GM23338 (cell line): Measurements from ENCODE around the gene NDUFS5. TPM values are rescaled to one million over a fixed set of nuclear protein-coding genes. Genes with fewer than 3 reads are reported as not detected.

Experiments used
- ATAC-seq: fragments of 200-7000 bp; cut with Tn5 transposase; 3 replicates; pipeline ENCODE4 v1.9.1; 2020
- DNase-seq: peaks from one replicate; pipeline ENCODE4 v3.0.0-alpha.2; 2015; ENCODE audit warnings: low spot score
- H2AFZ ChIP-seq: fragments of 200-600 bp; sonication (generic); 2 replicates; pipeline ENCODE4 v1.8.0; 2016; ENCODE audit warnings: antibody characterized with exemption, mild to moderate bottlenecking, moderate library complexity
- H3F3A ChIP-seq: fragments of 200-600 bp; sonication (generic); replicated peaks from 2 replicates; pipeline ENCODE4 v1.8.0; 2017; ENCODE audit warnings: antibody characterized with exemption, mixed run types, low read depth
- H3K27ac ChIP-seq: fragments of 200-600 bp; sonication (generic); 2 replicates; pipeline ENCODE4 v1.6.1; 2016; ENCODE audit warnings: low read depth
- H3K27me3 ChIP-seq: fragments of 200-600 bp; sonication (generic); 2 replicates; pipeline ENCODE4 v1.8.0; 2016; ENCODE audit warnings: mild to moderate bottlenecking, mixed run types, moderate library complexity; ENCODE audit not compliant: insufficient read depth
- H3K36me3 ChIP-seq: fragments of 200-600 bp; sonication (generic); 2 replicates; pipeline ENCODE4 v1.8.0; 2016; ENCODE audit warnings: mild to moderate bottlenecking; ENCODE audit not compliant: insufficient read depth
- H3K4me1 ChIP-seq: fragments of 200-600 bp; sonication (generic); 2 replicates; pipeline ENCODE4 v1.8.0; 2016; ENCODE audit warnings: mild to moderate bottlenecking, moderate library complexity; ENCODE audit not compliant: insufficient read depth
- H3K4me2 ChIP-seq: fragments of 200-600 bp; sonication (generic); 2 replicates; pipeline ENCODE4 v1.7.1; 2017; ENCODE audit warnings: mixed run types
- H3K4me3 ChIP-seq: fragments of 200-600 bp; sonication (generic); 2 replicates; pipeline ENCODE4 v1.6.1; 2016; ENCODE audit warnings: mixed run types
- H3K79me2 ChIP-seq: fragments of 200-600 bp; sonication (generic); replicated peaks from 2 replicates; pipeline ENCODE4 v1.8.0; 2017; ENCODE audit warnings: mild to moderate bottlenecking; ENCODE audit not compliant: insufficient read depth
- H3K9me2 ChIP-seq: fragments of 200-600 bp; sonication (generic); 2 replicates; pipeline ENCODE4 v1.8.0; 2017; ENCODE audit not compliant: insufficient read depth
- H4K20me1 ChIP-seq: fragments of 200-600 bp; sonication (generic); replicated peaks from 2 replicates; pipeline ENCODE4 v1.8.0; 2017; ENCODE audit warnings: mild to moderate bottlenecking; ENCODE audit not compliant: insufficient read depth
- H3K27ac Mint-ChIP-seq: 2 replicates; pipeline ENCODE4 v1.8.0; 2020; ENCODE audit warnings: inconsistent platforms, mild to moderate bottlenecking, moderate library complexity, mixed read lengths
- H3K27me3 Mint-ChIP-seq: 3 replicates; pipeline ENCODE4 v1.8.0; 2022; ENCODE audit warnings: low read depth, mild to moderate bottlenecking, moderate library complexity, mixed read lengths, inconsistent platforms; ENCODE audit not compliant: insufficient read depth, poor library complexity
- H3K36me3 Mint-ChIP-seq: 3 replicates; pipeline ENCODE4 v1.8.0; 2021; ENCODE audit warnings: low read depth, mild to moderate bottlenecking, inconsistent platforms, moderate library complexity, mixed read lengths
- H3K4me1 Mint-ChIP-seq: 3 replicates; pipeline ENCODE4 v1.8.0; 2020; ENCODE audit warnings: mild to moderate bottlenecking, inconsistent platforms, mixed read lengths
- H3K4me3 Mint-ChIP-seq: 3 replicates; pipeline ENCODE4 v1.8.0; 2021; ENCODE audit warnings: moderate library complexity, mild to moderate bottlenecking, inconsistent platforms, mixed read lengths
- H3K9me3 Mint-ChIP-seq: 3 replicates; pipeline ENCODE4 v1.8.0; 2020; ENCODE audit warnings: moderate library complexity, mild to moderate bottlenecking, inconsistent platforms, mixed read lengths
- CREB1 ChIP-seq: fragments of 250-450 bp; sonication (Bioruptor Pico); IDR thresholded peaks from 2 replicates; pipeline ENCODE4 v1.5.0; 2020; ENCODE audit warnings: low read depth, mild to moderate bottlenecking, moderate library complexity
- ETS1 ChIP-seq: IDR thresholded peaks from 2 replicates; pipeline ENCODE4 v1.6.1; 2016; ENCODE audit warnings: antibody characterized with exemption
- EZH2 ChIP-seq: fragments of 200-600 bp; sonication (generic); IDR thresholded peaks from one replicate; pipeline ENCODE4 v1.8.0; 2017; ENCODE audit warnings: antibody characterized with exemption, mild to moderate bottlenecking, low read depth; ENCODE audit not compliant: unreplicated experiment
- EZH2phosphoT487 ChIP-seq: fragments of 200-600 bp; sonication (generic); IDR thresholded peaks from one replicate; pipeline ENCODE4 v1.8.1; 2018; ENCODE audit warnings: antibody characterized with exemption; ENCODE audit not compliant: unreplicated experiment
- JUNB ChIP-seq: IDR thresholded peaks from one replicate; pipeline ENCODE4 v1.6.1; 2016; ENCODE audit warnings: antibody characterized with exemption; ENCODE audit not compliant: unreplicated experiment
- NANOG ChIP-seq: IDR thresholded peaks from 2 replicates; pipeline ENCODE4 v1.6.1; 2016; ENCODE audit warnings: antibody characterized with exemption, borderline replicate concordance
- POLR2AphosphoS5 ChIP-seq: IDR thresholded peaks from 2 replicates; pipeline ENCODE4 v1.6.1; 2016; ENCODE audit warnings: antibody characterized with exemption, low read depth
- REST ChIP-seq: IDR thresholded peaks from one replicate; pipeline ENCODE4 v1.6.1; 2018; ENCODE audit warnings: antibody characterized with exemption; ENCODE audit not compliant: unreplicated experiment
- STAT1 ChIP-seq: IDR thresholded peaks from one replicate; pipeline ENCODE4 v1.6.1; 2016; ENCODE audit warnings: antibody characterized with exemption; ENCODE audit not compliant: unreplicated experiment
- ZNF114 ChIP-seq: fragments of 250-450 bp; sonication (Bioruptor Pico); IDR thresholded peaks from 2 replicates; pipeline ENCODE4 v1.5.0; 2020; ENCODE audit warnings: mild to moderate bottlenecking, moderate library complexity
- ZNF331 ChIP-seq: fragments of 250-450 bp; sonication (Bioruptor Pico); IDR thresholded peaks from 2 replicates; pipeline ENCODE4 v1.5.0; 2020; ENCODE audit warnings: low read depth, mild to moderate bottlenecking, moderate library complexity
- long read RNA-seq: library from polyadenylated mRNA; unstranded; transcript quantifications from one replicate; pipeline ENCODE4 v2.0.0, GENCODE V29; 2020; ENCODE audit not compliant: unreplicated experiment
- polyA plus RNA-seq: library from polyadenylated mRNA; unstranded; fragments of >200 nt; fragmentation: Nextera tagmentation; extraction: Ambion mirVana; gene quantifications from 2 replicates; pipeline ENCODE4 v1.2.1, GENCODE V29; 2016
- total RNA-seq: library from RNA; depleted of rRNA; stranded (reverse); fragments of >200 nt; shearing (Covaris generic); gene quantifications from 2 replicates; pipeline ENCODE4 v1.2.3, GENCODE V29; 2014; rRNA removed
- TF ChIP-seq, protein P1 (sequence below), 2 experiments: fragments of 200-600 bp in 1 of 2; sonication (generic) in 1 of 2; conservative IDR thresholded peaks; 2 replicates each; pipeline versions ENCODE4 v1.5.1 to v1.6.1; 2016 to 2017; ENCODE audit warnings: antibody characterized with exemption in 2 of 2, low read depth in 2 of 2, mild to moderate bottlenecking in 2 of 2, moderate library complexity in 1 of 2
- TF ChIP-seq, protein P2 (sequence below): fragments of 250-450 bp; sonication (Bioruptor Pico); IDR thresholded peaks from 2 replicates; pipeline ENCODE4 v1.5.0; 2020; ENCODE audit warnings: mild to moderate bottlenecking, moderate library complexity

NDUFS5 gene
- total RNA-seq (532 and 878 TPM in 2 replicates), polyA plus RNA-seq (2,534 and 2,723 TPM in 2 replicates)
- long read RNA-seq, transcript NDUFS5-201 (3 exons, 544 nt), result minor isoform, 182 of 390 reads
- long read RNA-seq, transcript NDUFS5-202 (3 exons, 548 nt), result major isoform, 194 of 390 reads
- long read RNA-seq, partial matches to known transcripts, result 11 of 390 reads
- long read RNA-seq, other reads (novel, unspliced or antisense), result 3 of 390 reads

GRCh38 chr1:39026051-39026865 is at the start of gene NDUFS5:
Gene NDUFS5, plus strand, starts transcription at chr1:39026350. Its CDS starts 2,375 bp downstream, at chr1:39028725.
- DNase-seq (peak; percentile 97), ATAC-seq (peak; percentile 92)
- Mint-ChIP-seq H3K27ac (peak within 1 kb of the TSS; percentile 99), H3K36me3 (peaks cover 42% of the 10 kb centered on the region), H3K4me3 (peak within 1 kb of the TSS; percentile 92), H3K9me3 (peaks cover 7% of the 10 kb centered on the region; the same call in 1 of the 3 replicates), H3K4me1 (peaks cover 9% of the 10 kb centered on the region), H3K27me3 (peaks cover 10% of the 10 kb centered on the region)
- TF ChIP-seq STAT1 (no peak), ZNF114 (CRISPR knock-in tag) (no peak), POLR2AphosphoS5 (peak; percentile 94), JUNB (no peak), NANOG (no peak), ZNF331 (CRISPR knock-in tag) (no peak), CREB1 (CRISPR knock-in tag) (peak; percentile 80), EZH2 (no peak), EZH2phosphoT487 (no peak), REST (no peak), ETS1 (peak; percentile 52; the same call in 1 of the 2 replicates)
- TF ChIP-seq, protein P1, sequence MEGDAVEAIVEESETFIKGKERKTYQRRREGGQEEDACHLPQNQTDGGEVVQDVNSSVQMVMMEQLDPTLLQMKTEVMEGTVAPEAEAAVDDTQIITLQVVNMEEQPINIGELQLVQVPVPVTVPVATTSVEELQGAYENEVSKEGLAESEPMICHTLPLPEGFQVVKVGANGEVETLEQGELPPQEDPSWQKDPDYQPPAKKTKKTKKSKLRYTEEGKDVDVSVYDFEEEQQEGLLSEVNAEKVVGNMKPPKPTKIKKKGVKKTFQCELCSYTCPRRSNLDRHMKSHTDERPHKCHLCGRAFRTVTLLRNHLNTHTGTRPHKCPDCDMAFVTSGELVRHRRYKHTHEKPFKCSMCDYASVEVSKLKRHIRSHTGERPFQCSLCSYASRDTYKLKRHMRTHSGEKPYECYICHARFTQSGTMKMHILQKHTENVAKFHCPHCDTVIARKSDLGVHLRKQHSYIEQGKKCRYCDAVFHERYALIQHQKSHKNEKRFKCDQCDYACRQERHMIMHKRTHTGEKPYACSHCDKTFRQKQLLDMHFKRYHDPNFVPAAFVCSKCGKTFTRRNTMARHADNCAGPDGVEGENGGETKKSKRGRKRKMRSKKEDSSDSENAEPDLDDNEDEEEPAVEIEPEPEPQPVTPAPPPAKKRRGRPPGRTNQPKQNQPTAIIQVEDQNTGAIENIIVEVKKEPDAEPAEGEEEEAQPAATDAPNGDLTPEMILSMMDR (conservative IDR thresholded peaks at IDR 0.05; ENCODE audit: low read depth in 2 of 2), result no peak
- TF ChIP-seq, protein P2, sequence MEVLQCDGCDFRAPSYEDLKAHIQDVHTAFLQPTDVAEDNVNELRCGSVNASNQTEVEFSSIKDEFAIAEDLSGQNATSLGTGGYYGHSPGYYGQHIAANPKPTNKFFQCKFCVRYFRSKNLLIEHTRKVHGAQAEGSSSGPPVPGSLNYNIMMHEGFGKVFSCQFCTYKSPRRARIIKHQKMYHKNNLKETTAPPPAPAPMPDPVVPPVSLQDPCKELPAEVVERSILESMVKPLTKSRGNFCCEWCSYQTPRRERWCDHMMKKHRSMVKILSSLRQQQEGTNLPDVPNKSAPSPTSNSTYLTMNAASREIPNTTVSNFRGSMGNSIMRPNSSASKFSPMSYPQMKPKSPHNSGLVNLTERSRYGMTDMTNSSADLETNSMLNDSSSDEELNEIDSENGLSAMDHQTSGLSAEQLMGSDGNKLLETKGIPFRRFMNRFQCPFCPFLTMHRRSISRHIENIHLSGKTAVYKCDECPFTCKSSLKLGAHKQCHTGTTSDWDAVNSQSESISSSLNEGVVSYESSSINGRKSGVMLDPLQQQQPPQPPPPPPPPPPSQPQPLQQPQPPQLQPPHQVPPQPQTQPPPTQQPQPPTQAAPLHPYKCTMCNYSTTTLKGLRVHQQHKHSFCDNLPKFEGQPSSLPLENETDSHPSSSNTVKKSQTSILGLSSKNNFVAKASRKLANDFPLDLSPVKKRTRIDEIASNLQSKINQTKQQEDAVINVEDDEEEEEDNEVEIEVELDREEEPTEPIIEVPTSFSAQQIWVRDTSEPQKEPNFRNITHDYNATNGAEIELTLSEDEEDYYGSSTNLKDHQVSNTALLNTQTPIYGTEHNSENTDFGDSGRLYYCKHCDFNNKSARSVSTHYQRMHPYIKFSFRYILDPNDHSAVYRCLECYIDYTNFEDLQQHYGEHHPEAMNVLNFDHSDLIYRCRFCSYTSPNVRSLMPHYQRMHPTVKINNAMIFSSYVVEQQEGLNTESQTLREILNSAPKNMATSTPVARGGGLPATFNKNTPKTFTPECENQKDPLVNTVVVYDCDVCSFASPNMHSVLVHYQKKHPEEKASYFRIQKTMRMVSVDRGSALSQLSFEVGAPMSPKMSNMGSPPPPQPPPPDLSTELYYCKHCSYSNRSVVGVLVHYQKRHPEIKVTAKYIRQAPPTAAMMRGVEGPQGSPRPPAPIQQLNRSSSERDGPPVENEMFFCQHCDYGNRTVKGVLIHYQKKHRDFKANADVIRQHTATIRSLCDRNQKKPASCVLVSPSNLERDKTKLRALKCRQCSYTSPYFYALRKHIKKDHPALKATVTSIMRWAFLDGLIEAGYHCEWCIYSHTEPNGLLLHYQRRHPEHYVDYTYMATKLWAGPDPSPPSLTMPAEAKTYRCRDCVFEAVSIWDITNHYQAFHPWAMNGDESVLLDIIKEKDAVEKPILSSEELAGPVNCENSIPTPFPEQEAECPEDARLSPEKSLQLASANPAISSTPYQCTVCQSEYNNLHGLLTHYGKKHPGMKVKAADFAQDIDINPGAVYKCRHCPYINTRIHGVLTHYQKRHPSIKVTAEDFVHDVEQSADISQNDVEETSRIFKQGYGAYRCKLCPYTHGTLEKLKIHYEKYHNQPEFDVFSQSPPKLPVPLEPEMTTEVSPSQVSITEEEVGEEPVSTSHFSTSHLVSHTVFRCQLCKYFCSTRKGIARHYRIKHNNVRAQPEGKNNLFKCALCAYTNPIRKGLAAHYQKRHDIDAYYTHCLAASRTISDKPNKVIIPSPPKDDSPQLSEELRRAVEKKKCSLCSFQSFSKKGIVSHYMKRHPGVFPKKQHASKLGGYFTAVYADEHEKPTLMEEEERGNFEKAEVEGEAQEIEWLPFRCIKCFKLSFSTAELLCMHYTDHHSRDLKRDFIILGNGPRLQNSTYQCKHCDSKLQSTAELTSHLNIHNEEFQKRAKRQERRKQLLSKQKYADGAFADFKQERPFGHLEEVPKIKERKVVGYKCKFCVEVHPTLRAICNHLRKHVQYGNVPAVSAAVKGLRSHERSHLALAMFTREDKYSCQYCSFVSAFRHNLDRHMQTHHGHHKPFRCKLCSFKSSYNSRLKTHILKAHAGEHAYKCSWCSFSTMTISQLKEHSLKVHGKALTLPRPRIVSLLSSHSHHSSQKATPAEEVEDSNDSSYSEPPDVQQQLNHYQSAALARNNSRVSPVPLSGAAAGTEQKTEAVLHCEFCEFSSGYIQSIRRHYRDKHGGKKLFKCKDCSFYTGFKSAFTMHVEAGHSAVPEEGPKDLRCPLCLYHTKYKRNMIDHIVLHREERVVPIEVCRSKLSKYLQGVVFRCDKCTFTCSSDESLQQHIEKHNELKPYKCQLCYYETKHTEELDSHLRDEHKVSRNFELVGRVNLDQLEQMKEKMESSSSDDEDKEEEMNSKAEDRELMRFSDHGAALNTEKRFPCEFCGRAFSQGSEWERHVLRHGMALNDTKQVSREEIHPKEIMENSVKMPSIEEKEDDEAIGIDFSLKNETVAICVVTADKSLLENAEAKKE (CRISPR knock-in tag), result no peak
- peaks cover 50% of the 10 kb centered on the region for H3K79me2 ChIP-seq
- H3K27me3 ChIP-seq, result no peaks in the 10 kb centered on the region
- H3K36me3 ChIP-seq, result peaks cover 28% of the 10 kb centered on the region
- peak within 1 kb of the TSS; percentile 67 for H2AFZ ChIP-seq
- H3K27ac ChIP-seq, result peak within 1 kb of the TSS; percentile 98
- H3K9me2 ChIP-seq, result no peaks in the 10 kb centered on the region
- peak within 1 kb of the TSS; percentile 78 for H3K4me2 ChIP-seq
- peak within 1 kb of the TSS; percentile 89 for H3K4me3 ChIP-seq
- H4K20me1 ChIP-seq, result peaks cover 8% of the 10 kb centered on the region
- H3K4me1 ChIP-seq, result peaks cover 4% of the 10 kb centered on the region; the same call in 1 of the 2 replicates
- H3F3A ChIP-seq, result peaks cover 8% of the 10 kb centered on the region
